Measurements from ENCODE around the gene IL4R. TPM values are rescaled to one million over a fixed set of nuclear protein-coding genes. Genes with fewer than 3 reads are reported as not detected.

IL4R gene
- total and polyA plus RNA-seq, 2 of the 8 experiments (the other 6 are each of a cell fraction or from before 2014, with no cell fraction given) = 29.1 to 29.4 TPM

DNA sequence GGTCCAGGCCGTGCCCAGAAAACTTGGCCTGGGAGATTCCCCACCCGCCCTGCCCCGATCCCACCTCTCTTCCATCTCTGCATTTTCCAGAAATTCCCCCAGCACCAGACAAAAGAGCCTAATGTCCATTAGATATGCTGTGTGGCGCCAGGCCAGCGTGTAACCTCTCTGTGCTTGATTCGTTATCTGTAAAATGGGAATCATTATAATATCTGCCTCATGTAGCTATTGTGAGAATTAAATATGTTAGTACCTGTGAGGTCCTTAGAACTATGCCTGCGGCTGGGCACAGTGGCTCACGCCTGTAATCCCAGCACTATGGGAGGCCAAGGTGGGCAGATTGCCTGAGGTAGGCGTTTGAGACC lies 54.6 kb downstream of the IL4R start (continued):
- no peak for TF ChIP-seq FOSL1 (IDR thresholded peaks at IDR 0.05; ENCODE audit: insufficient read depth, low read depth, low read length)

Data from H1 (cell line).